SK-N-SH treated with all-trans-retinoic acid at 6 μM for 48 hours (cell line): Measurements from ENCODE around the gene GAK.

Experiments
- ARNTL ChIP-seq: fragments of 450-650 bp; formaldehyde crosslinking; IDR thresholded peaks from 2 replicates; pipeline ENCODE4 v1.5.0; 2020; ENCODE audit warnings: low read depth, mild to moderate bottlenecking, moderate library complexity, borderline replicate concordance
- PATZ1 ChIP-seq: fragments of 250-450 bp; sonication (Bioruptor Pico); IDR thresholded peaks from 2 replicates; pipeline ENCODE4 v1.8.0; 2020; ENCODE audit warnings: mild to moderate bottlenecking, moderate library complexity, borderline replicate concordance
- POU6F1 ChIP-seq: fragments of 250-450 bp; sonication (Bioruptor Pico); IDR thresholded peaks from 2 replicates; pipeline ENCODE4 v1.8.0; 2021; ENCODE audit warnings: low read depth, mild to moderate bottlenecking, moderate library complexity, borderline replicate concordance
- SNAI2 ChIP-seq: fragments of 250-450 bp; sonication (Bioruptor Pico); IDR thresholded peaks from 2 replicates; pipeline ENCODE4 v1.5.0; 2020; ENCODE audit warnings: mild to moderate bottlenecking, moderate library complexity
- TCF4 ChIP-seq: fragments of 250-450 bp; sonication (Bioruptor Pico); IDR thresholded peaks from 2 replicates; pipeline ENCODE4 v1.8.0; 2021; ENCODE audit warnings: mild to moderate bottlenecking, moderate library complexity, borderline replicate concordance
- ZFP3 ChIP-seq: fragments of 250-450 bp; sonication (Bioruptor Pico); IDR thresholded peaks from 2 replicates; pipeline ENCODE4 v1.5.0; 2020; ENCODE audit warnings: mild to moderate bottlenecking, moderate library complexity
- ZNF565 ChIP-seq: fragments of 450-650 bp; formaldehyde crosslinking; conservative IDR thresholded peaks from 2 replicates; pipeline ENCODE4 v1.5.0; 2020; ENCODE audit warnings: low read depth, mild to moderate bottlenecking, moderate library complexity
- ZNF8 ChIP-seq: fragments of 450-650 bp; formaldehyde crosslinking; IDR thresholded peaks from 2 replicates; pipeline ENCODE4 v1.5.0; 2020; ENCODE audit warnings: mild to moderate bottlenecking, moderate library complexity

- no peak for TF ChIP-seq ZNF565 (CRISPR knock-in tag)
- TF ChIP-seq ZNF8 (CRISPR knock-in tag), result no peak
- TF ChIP-seq ZFP3, result no peak
- no peak for TF ChIP-seq SNAI2 (CRISPR knock-in tag)
- no peak for TF ChIP-seq TCF4
- no peak for TF ChIP-seq ARNTL (CRISPR knock-in tag)
- no peak for TF ChIP-seq PATZ1 (CRISPR knock-in tag)
- no peak for TF ChIP-seq POU6F1 (CRISPR knock-in tag)
Measured at GRCh38 chr4:913280-913618, 18.9 kb downstream of the GAK start.
